Loucy (cell line): ENCODE data around the gene VPS29.

Experiments
- H2AFZ ChIP-seq: fragments of 200-600 bp; sonication (generic); 2 replicates; pipeline ENCODE4 v1.6.0; 2016; ENCODE audit warnings: antibody characterized with exemption, mild to moderate bottlenecking, low read length, moderate library complexity
- H3F3A ChIP-seq: fragments of 200-600 bp; 2 replicates; pipeline ENCODE4 v1.6.0; 2016; ENCODE audit warnings: antibody characterized with exemption, low read depth, mild to moderate bottlenecking
- H3K27me3 ChIP-seq: fragments of 200-600 bp; sonication (generic); 2 replicates; pipeline ENCODE4 v1.6.1; 2014; ENCODE audit warnings: low read length, mild to moderate bottlenecking; ENCODE audit not compliant: insufficient read depth, poor library complexity, severe bottlenecking
- H3K36me3 ChIP-seq: fragments of 200-600 bp; sonication (generic); 2 replicates; pipeline ENCODE4 v1.6.1; 2016; ENCODE audit warnings: low read length; ENCODE audit not compliant: insufficient read depth
- H3K4me1 ChIP-seq: fragments of 200-600 bp; sonication (generic); 2 replicates; pipeline ENCODE4 v1.5.1; 2014; ENCODE audit warnings: low read length, mild to moderate bottlenecking; ENCODE audit not compliant: insufficient read depth, poor library complexity, severe bottlenecking
- H3K4me2 ChIP-seq: fragments of 200-600 bp; sonication (generic); 2 replicates; pipeline ENCODE4 v1.6.0; 2014; ENCODE audit warnings: antibody characterized with exemption, low read length, low read depth, mild to moderate bottlenecking; ENCODE audit not compliant: poor library complexity, severe bottlenecking
- H3K4me3 ChIP-seq: fragments of 200-600 bp; sonication (generic); 2 replicates; pipeline ENCODE4 v1.5.1; 2014; ENCODE audit warnings: low read length, mild to moderate bottlenecking, mixed read lengths; ENCODE audit not compliant: poor library complexity, severe bottlenecking
- H3K79me2 ChIP-seq: fragments of 200-600 bp; sonication (generic); 2 replicates; pipeline ENCODE4 v1.6.1; 2014; ENCODE audit warnings: low read length; ENCODE audit not compliant: insufficient read depth
- H3K9ac ChIP-seq: fragments of 200-600 bp; sonication (generic); 2 replicates; pipeline ENCODE4 v1.6.0; 2014; ENCODE audit warnings: mild to moderate bottlenecking, low read depth, low read length, moderate library complexity; ENCODE audit not compliant: poor library complexity, severe bottlenecking
- H3K9me2 ChIP-seq: fragments of 200-600 bp; sonication (generic); replicated peaks from 2 replicates; pipeline ENCODE4 v1.6.1; 2016; ENCODE audit warnings: low read depth, low read length, mixed read lengths
- H3K9me3 ChIP-seq: fragments of 200-600 bp; sonication (generic); 2 replicates; pipeline ENCODE4 v1.6.1; 2014; ENCODE audit warnings: mild to moderate bottlenecking, antibody characterized with exemption, low read length, low read depth; ENCODE audit not compliant: insufficient read depth
- H4K20me1 ChIP-seq: fragments of 200-600 bp; sonication (generic); 2 replicates; pipeline ENCODE4 v1.6.0; 2014; ENCODE audit warnings: antibody characterized with exemption, low read length, mild to moderate bottlenecking; ENCODE audit not compliant: insufficient read depth, poor library complexity, severe bottlenecking
- EZH2phosphoT487 ChIP-seq: fragments of 200-600 bp; IDR thresholded peaks from 2 replicates; pipeline ENCODE4 v1.6.1; 2018; ENCODE audit warnings: antibody characterized with exemption, mild to moderate bottlenecking, moderate library complexity, borderline replicate concordance
- TF ChIP-seq, protein P1 (sequence below): fragments of 200-600 bp; sonication (generic); conservative IDR thresholded peaks from 2 replicates; pipeline ENCODE4 v1.5.1; 2014; ENCODE audit warnings: mild to moderate bottlenecking, antibody characterized with exemption, low read length

The VPS29 gene

DNA sequence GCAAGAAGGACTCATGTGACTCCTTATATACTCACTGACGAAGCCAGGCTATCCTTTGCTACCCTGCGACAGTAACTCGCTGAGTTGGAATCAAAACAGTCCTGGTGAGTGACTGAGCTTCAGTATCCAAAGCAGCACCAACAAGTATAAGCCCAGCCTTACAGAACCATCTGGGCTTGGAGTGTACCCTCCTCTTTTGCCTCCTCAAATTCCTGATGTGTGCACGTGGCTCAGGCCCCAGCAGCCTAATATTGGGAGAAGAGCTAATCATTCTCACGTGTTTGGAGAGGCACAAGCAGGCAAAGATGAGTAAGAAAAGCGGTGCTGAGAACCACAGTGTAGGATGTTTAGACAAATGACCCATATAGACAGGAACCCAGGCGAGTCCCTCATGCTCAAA is 46.8 kb upstream of the VPS29 start:
- H2AFZ ChIP-seq: no peak overlapping the region
- H4K20me1 ChIP-seq: peaks cover 20% of the 10 kb centered on the region

DNA sequence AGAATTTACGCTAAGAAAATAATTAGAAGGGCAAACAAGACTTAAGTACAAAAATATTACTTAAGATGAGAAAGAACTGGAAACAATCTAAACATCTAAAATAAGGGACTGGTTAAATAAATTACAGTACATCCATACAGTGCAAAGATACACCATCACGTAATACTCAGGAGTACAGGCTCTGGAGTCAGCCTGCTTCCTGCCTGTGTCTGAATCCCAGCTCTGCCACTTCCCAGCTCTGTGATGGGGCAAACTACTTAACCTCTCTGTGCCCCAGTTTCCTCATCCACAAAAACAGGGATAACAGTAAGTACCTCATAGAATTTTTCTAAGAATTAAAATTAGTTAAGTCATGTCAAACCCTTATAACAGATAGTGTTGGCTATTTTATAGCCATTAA is 45.2 kb upstream of the VPS29 start:
- no peak overlapping the region for H2AFZ ChIP-seq
- no peaks in the 10 kb centered on the region for H3F3A ChIP-seq
- no peaks in the 10 kb centered on the region for H3K9me3 ChIP-seq
- H3K4me3 ChIP-seq: no peak overlapping the region
- peaks cover 19% of the 10 kb centered on the region for H4K20me1 ChIP-seq
- H3K9me2 ChIP-seq: no peaks in the 10 kb centered on the region
- H3K4me1 ChIP-seq: peaks cover 7% of the 10 kb centered on the region
- TF ChIP-seq EZH2phosphoT487: no peak
- TF ChIP-seq, protein P1, sequence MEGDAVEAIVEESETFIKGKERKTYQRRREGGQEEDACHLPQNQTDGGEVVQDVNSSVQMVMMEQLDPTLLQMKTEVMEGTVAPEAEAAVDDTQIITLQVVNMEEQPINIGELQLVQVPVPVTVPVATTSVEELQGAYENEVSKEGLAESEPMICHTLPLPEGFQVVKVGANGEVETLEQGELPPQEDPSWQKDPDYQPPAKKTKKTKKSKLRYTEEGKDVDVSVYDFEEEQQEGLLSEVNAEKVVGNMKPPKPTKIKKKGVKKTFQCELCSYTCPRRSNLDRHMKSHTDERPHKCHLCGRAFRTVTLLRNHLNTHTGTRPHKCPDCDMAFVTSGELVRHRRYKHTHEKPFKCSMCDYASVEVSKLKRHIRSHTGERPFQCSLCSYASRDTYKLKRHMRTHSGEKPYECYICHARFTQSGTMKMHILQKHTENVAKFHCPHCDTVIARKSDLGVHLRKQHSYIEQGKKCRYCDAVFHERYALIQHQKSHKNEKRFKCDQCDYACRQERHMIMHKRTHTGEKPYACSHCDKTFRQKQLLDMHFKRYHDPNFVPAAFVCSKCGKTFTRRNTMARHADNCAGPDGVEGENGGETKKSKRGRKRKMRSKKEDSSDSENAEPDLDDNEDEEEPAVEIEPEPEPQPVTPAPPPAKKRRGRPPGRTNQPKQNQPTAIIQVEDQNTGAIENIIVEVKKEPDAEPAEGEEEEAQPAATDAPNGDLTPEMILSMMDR: no peak
- peaks cover 42% of the 10 kb centered on the region for H3K79me2 ChIP-seq
- H3K9ac ChIP-seq: no peak overlapping the region
- H3K36me3 ChIP-seq: peaks cover 83% of the 10 kb centered on the region
- H3K4me2 ChIP-seq: no peak overlapping the region
- no peaks in the 10 kb centered on the region for H3K27me3 ChIP-seq

More for the DNA sequence above, 46.8 kb upstream of the VPS29 start:
- Histone ChIP-seq H3K27me3 (no peaks in the 10 kb centered on the region), H3K79me2 (peaks cover 56% of the 10 kb centered on the region), H3K9me3 (no peaks in the 10 kb centered on the region), H3K36me3 (peaks cover 69% of the 10 kb centered on the region), H3K4me2 (no peak overlapping the region), H3K9me2 (no peaks in the 10 kb centered on the region), H3K4me1 (peaks cover 7% of the 10 kb centered on the region), H3K4me3 (no peak overlapping the region), H3K9ac (no peak overlapping the region), H3F3A (no peaks in the 10 kb centered on the region)
- TF ChIP-seq, protein P1: no peak
- no peak for TF ChIP-seq EZH2phosphoT487

DNA sequence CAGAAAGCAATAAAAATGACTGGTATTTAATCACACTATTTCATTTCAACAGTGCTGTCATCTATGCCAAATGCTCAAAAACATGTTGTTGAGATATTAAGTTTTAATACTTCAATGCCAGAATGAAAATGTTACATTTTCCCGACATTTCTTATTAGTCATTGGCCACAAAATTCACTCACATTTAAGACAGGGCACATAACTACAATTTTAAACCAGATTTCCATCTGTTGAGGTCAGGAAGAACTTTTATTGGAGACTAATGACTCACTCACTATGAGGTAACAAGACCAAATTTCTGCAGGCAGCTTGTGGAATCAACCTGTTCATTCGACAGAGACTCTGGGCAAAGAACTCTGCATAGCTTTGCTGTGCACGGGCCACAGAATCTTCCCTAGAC is 44.4 kb upstream of the VPS29 start:
- H3K4me1 ChIP-seq: peaks cover 7% of the 10 kb centered on the region
- no peak overlapping the region for H2AFZ ChIP-seq
- H3K4me3 ChIP-seq: no peak overlapping the region
- no peak for TF ChIP-seq EZH2phosphoT487
- TF ChIP-seq, protein P1: no peak
- H3K9me2 ChIP-seq: no peaks in the 10 kb centered on the region
- no peaks in the 10 kb centered on the region for H3K27me3 ChIP-seq
- no peaks in the 10 kb centered on the region for H3K9me3 ChIP-seq
- peaks cover 12% of the 10 kb centered on the region for H4K20me1 ChIP-seq
- peaks cover 85% of the 10 kb centered on the region; the same call in 1 of the 2 replicates for H3K36me3 ChIP-seq
- H3F3A ChIP-seq: no peaks in the 10 kb centered on the region
- H3K9ac ChIP-seq: no peak overlapping the region
- no peak overlapping the region for H3K4me2 ChIP-seq
- H3K79me2 ChIP-seq: peaks cover 40% of the 10 kb centered on the region; the same call in 1 of the 2 replicates
